Measurements from ENCODE around the gene LRRC18. TPM values are rescaled to one million over a fixed set of nuclear protein-coding genes. Genes with fewer than 3 reads are reported as not detected.

Gene LRRC18
- total and polyA plus RNA-seq, 8 donors: 0.46 to 2.6 (median 0.72) TPM; not detected in 5

DNA sequence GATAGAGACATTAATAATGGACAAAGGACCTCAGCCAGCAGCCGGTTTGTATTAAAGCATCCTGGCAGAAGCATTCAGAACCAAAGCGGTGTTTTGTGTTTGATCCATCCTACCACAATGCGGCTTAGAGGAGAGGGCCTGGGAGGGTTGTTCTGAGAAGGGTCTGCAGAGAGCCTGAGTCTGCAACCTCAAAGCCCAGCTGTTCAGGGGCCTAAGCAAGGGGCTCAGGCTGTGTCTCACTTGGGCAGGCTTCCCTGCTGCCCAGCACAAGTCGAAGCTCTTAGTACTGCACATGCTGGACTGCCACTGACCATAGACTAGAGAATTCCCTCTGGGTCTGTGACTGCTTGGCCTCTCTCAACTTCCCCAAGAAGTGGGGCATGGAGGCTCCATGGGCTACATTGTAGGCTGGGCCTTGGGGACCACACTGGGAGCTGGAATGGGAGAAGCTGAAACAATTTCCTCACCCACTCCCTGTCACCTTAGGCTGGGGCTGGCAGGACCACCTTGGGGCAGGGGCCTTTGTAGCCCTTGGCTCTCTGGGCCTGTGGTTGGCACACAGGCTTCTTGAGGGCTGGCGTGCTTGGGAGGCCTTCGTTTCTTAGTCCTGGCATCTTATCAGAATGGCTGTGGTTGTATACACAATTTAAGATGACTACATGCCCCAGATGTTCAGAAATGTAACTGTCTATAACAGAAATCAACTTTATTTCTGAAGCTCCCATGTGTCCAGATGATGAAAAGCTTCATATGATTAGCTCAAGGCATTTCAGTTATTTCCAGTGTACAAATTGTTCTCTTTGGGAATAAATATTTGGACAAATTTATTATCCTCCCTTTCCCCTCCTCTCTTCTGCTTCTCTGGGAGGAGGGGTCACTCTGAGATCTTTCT, 44.5 kb downstream of the LRRC18 start:
- TF ChIP-seq CTCF (IDR thresholded peaks at IDR 0.05) (no peak), EP300 (IDR thresholded peaks at IDR 0.05) (no peak), POLR2AphosphoS5 (IDR thresholded peaks at IDR 0.05) (no peak), POLR2A (IDR thresholded peaks at IDR 0.05) (no peak)
- intact Hi-C loops (cut with DNase I; ENCODE audit: low total_unique reads): no loop called here
- no peak overlapping the region for H3K27ac ChIP-seq

DNA sequence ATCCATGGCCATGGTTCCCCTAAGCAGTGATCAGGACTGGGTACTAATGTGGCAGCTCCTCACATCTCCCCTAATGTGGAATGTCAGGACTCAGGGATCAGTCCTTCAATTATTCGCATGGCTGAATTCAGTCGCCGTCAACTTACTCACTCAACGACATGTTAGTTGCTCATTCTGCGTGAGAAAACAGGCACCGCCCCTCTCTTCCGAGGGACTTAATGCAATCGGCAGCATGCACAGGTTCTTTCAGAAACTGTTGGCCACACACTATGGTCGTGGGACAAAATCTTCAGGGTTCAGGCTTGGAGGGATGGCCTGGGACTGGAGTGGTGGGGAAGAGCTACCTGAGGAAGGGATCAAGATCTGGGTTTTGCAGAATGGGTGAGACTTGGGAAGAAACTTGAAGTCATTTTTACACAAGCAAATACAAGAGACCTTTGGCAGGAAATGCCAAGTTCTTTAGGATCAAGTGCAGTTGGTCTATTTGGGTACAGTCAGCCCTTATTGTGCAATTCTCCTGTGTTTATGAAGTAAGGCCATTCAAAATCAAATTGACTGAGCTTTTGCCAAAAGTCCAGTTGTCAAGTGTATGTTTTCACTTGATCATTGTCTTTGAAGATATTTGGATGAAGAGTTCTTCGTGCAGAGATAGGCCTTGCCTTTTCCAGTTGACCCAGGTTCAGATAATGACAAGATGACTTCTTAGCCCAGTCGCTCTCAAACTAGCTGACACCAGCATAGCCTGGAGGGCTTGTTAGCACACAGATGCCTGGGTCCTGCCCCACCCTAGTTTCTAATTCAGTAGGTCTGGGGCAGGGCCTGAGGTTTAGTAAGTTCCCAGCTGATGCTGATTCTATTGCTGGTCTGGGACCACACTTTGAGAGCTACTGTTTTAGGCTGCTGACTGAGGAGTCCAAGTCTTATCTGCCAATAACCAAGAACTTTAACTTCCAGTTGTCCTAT, 48.5 kb downstream of the LRRC18 start:
- Histone ChIP-seq H3K9me3 (no peaks in the 10 kb centered on the region), H3K27ac (no peak overlapping the region), H3K27me3 (no peaks in the 10 kb centered on the region), H3K4me1 (no peaks in the 10 kb centered on the region), H3K36me3 (no peaks in the 10 kb centered on the region), H3K4me3 (no peak overlapping the region)
- DNase-seq: no peak
- intact Hi-C loops (cut with DNase I; ENCODE audit: low total_unique reads): no loop called here
- 87 to 92% (median 91%) methylated on average over 11 of the region's 11 CpGs for WGBS, 5 donors
- no peak for TF ChIP-seq CTCF (IDR thresholded peaks at IDR 0.05)
- TF ChIP-seq POLR2A (IDR thresholded peaks at IDR 0.05): no peak
- TF ChIP-seq POLR2AphosphoS5 (IDR thresholded peaks at IDR 0.05): no peak
- no peak for TF ChIP-seq EP300 (IDR thresholded peaks at IDR 0.05)

More for the DNA sequence above, 44.5 kb downstream of the LRRC18 start:
- Histone ChIP-seq H3K4me3 (no peak overlapping the region), H3K36me3 (peaks cover 0 to 8% (median 0%) of the 10 kb centered on the region in 4 donors), H3K27me3 (no peaks in the 10 kb centered on the region), H3K4me1 (no peaks in the 10 kb centered on the region), H3K9me3 (no peaks in the 10 kb centered on the region)
- peak in 1 of 2 donors; percentile 31 for DNase-seq
- WGBS, 5 donors: 72 to 82% (median 77%) methylated on average over 6 of the region's 6 CpGs

DNA sequence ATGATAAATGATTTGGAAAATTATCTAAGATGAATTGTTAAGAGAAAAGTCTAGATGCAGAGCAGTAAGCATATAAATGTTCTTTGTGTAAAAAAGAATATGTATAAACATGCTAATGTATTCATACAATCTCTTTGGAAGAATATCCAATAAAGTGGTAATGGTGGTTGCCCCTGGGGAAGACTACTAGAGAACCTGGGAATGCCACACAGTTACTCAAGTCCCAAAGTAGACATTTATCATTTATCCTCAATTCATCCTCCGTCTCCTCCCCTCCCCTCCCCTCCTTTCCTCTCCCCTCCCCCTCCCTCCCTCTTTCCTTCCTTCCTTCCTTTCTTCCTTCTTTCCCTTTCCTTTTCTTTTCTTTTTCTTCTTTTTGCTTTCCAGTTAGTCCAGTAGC, 51.7 kb downstream of the LRRC18 start:
- Histone ChIP-seq H3K36me3 (no peaks in the 10 kb centered on the region), H3K27ac (no peak overlapping the region), H3K27me3 (no peaks in the 10 kb centered on the region), H3K4me1 (no peaks in the 10 kb centered on the region), H3K4me3 (no peak overlapping the region), H3K9me3 (no peaks in the 10 kb centered on the region)
- intact Hi-C loops (cut with DNase I; ENCODE audit: low total_unique reads): no loop called here
- WGBS, 5 donors: 75 to 88% (median 81%) methylated on average over 1 of the region's 1 CpG
- TF ChIP-seq CTCF (IDR thresholded peaks at IDR 0.05) (no peak), POLR2A (IDR thresholded peaks at IDR 0.05) (no peak), EP300 (IDR thresholded peaks at IDR 0.05) (no peak), POLR2AphosphoS5 (IDR thresholded peaks at IDR 0.05) (no peak)
- DNase-seq: no peak

DNA sequence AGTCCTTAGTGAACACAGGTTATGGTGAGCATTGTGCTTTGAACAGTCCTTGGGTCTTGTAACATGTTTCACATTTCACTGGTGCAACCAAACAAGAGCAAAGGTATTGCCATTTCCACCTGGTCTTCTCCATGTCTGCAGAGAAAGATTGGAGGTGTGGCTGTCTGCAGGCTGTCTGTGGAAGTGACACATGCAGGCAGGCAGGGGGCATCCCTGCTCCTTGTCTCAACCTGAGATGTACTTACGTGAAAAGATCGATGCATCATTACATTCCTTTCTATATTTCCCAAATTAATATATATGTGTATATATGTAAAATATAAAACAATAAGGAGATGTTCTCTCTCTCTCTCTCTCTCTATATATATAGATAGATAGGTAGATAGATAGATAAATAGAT, 54.3 kb downstream of the LRRC18 start:
- intact Hi-C loops (cut with DNase I; ENCODE audit: low total_unique reads): no loop called here
- no peaks in the 10 kb centered on the region for H3K27me3 ChIP-seq
- peak in 1 of 2 donors; percentile 58 for DNase-seq
- no peaks in the 10 kb centered on the region for H3K36me3 ChIP-seq
- H3K9me3 ChIP-seq: peaks cover 0 to 4% (median 0%) of the 10 kb centered on the region in 4 donors
- no peak overlapping the region for H3K27ac ChIP-seq
- no peak overlapping the region for H3K4me3 ChIP-seq
- TF ChIP-seq EP300 (IDR thresholded peaks at IDR 0.05) (no peak), POLR2AphosphoS5 (IDR thresholded peaks at IDR 0.05) (no peak), CTCF (IDR thresholded peaks at IDR 0.05) (no peak), POLR2A (IDR thresholded peaks at IDR 0.05) (no peak)
- 42 to 55% (median 48%) methylated on average over 2 of the region's 2 CpGs for WGBS, 5 donors
- H3K4me1 ChIP-seq: no peaks in the 10 kb centered on the region
